ENCODE data around the gene PSMD8.
A peak's percentile ranks its signal among the peaks of the same experiment; 100 is the strongest.

PSMD8 gene

GRCh38 chr19:38374332-38375097 lies at the start of gene PSMD8:
Gene PSMD8, plus strand, starts transcription at chr19:38374571. Its CDS starts 31 bp downstream, at chr19:38374602.
- Mint-ChIP-seq H3K4me3 (peak within 1 kb of the TSS; percentile 96 to 98 (median 97)), H3K4me1 (peaks cover 23% of the 10 kb centered on the region), H3K27me3 (ENCODE audit: low read depth) (no peaks in the 10 kb centered on the region), H3K27ac (peak within 1 kb of the TSS; percentile 84 to 96 (median 93)), H3K9me3 (no peaks in the 10 kb centered on the region), H3K36me3 (ENCODE audit: low read depth) (peaks cover 16% of the 10 kb centered on the region)
- no peak for TF ChIP-seq CTCF (IDR thresholded peaks at IDR 0.05; ENCODE audit: unreplicated experiment in 3 of 3)

GRCh38 chr19:38326591-38326990 lies 47.8 kb upstream of the PSMD8 start:
- no peak for TF ChIP-seq CTCF (IDR thresholded peaks at IDR 0.05; ENCODE audit: unreplicated experiment in 3 of 3)
- Mint-ChIP-seq H3K27ac (no peak overlapping the region), H3K4me3 (no peak overlapping the region), H3K27me3 (ENCODE audit: low read depth) (peaks cover 18% of the 10 kb centered on the region), H3K9me3 (no peaks in the 10 kb centered on the region), H3K36me3 (ENCODE audit: low read depth) (no peaks in the 10 kb centered on the region), H3K4me1 (peaks cover 7% of the 10 kb centered on the region)

- no peak for TF ChIP-seq CTCF (IDR thresholded peaks at IDR 0.05; ENCODE audit: unreplicated experiment in 3 of 3)
- Mint-ChIP-seq H3K27me3 (ENCODE audit: low read depth) (peaks cover 6% of the 10 kb centered on the region), H3K4me3 (no peak overlapping the region), H3K27ac (no peak overlapping the region), H3K4me1 (no peaks in the 10 kb centered on the region), H3K36me3 (ENCODE audit: low read depth) (no peaks in the 10 kb centered on the region), H3K9me3 (no peaks in the 10 kb centered on the region)
Measured at GRCh38 chr19:38329651-38330050, 44.7 kb upstream of the PSMD8 start.

GRCh38 chr19:38331728-38332127 lies 42.6 kb upstream of the PSMD8 start:
- Mint-ChIP-seq H3K27ac (no peak overlapping the region), H3K9me3 (no peaks in the 10 kb centered on the region), H3K36me3 (ENCODE audit: low read depth) (no peaks in the 10 kb centered on the region), H3K4me1 (peaks cover under 1% of the 10 kb centered on the region), H3K27me3 (ENCODE audit: low read depth) (peaks cover 3% of the 10 kb centered on the region), H3K4me3 (no peak overlapping the region)
- TF ChIP-seq CTCF (IDR thresholded peaks at IDR 0.05; ENCODE audit: unreplicated experiment in 3 of 3): no peak

GRCh38 chr19:38333245-38333644 lies 41.1 kb upstream of the PSMD8 start:
- Mint-ChIP-seq H3K4me1 (peaks cover 6% of the 10 kb centered on the region), H3K9me3 (no peaks in the 10 kb centered on the region), H3K27ac (no peak overlapping the region), H3K27me3 (ENCODE audit: low read depth) (peaks cover 3% of the 10 kb centered on the region), H3K4me3 (no peak overlapping the region), H3K36me3 (ENCODE audit: low read depth) (peaks cover 6% of the 10 kb centered on the region)
- no peak for TF ChIP-seq CTCF (IDR thresholded peaks at IDR 0.05; ENCODE audit: unreplicated experiment in 3 of 3)
